Mucosa of rectum (tissue), 2 donors: Measurements from ENCODE around the gene SLC25A38.
A peak's percentile ranks its signal among the peaks of the same experiment; 100 is the strongest.

Experiments
- H3K27ac ChIP-seq, 2 donors: one replicate each; pipeline ENCODE4 v1.7.0; 2013; ENCODE audit warnings: inconsistent platforms in 2 of 2, low read depth in 2 of 2, low read length in 2 of 2
- H3K27me3 ChIP-seq, 2 donors: one replicate each; pipeline ENCODE4 v1.7.0; 2013; ENCODE audit warnings: low read length in 2 of 2; ENCODE audit not compliant: control insufficient read depth in 2 of 2, insufficient read depth in 2 of 2
- H3K36me3 ChIP-seq, 2 donors: one replicate each; pipeline ENCODE4 v1.7.0; 2013; ENCODE audit warnings: low read length in 2 of 2; ENCODE audit not compliant: control insufficient read depth in 2 of 2, insufficient read depth in 2 of 2
- H3K4me1 ChIP-seq, 2 donors: one replicate each; pipeline ENCODE4 v1.7.0; 2013; ENCODE audit warnings: low read length in 2 of 2, mild to moderate bottlenecking in 1 of 2; ENCODE audit not compliant: control insufficient read depth in 2 of 2, insufficient read depth in 2 of 2
- H3K4me3 ChIP-seq, 2 donors: one replicate each; pipeline ENCODE4 v1.7.0; 2013; ENCODE audit warnings: low read length in 2 of 2
- H3K9ac ChIP-seq, 2 donors: one replicate each; pipeline ENCODE4 v1.7.0; 2013; ENCODE audit warnings: low read length in 2 of 2, low read depth in 1 of 2, mild to moderate bottlenecking in 1 of 2
- H3K9me3 ChIP-seq, 2 donors: one replicate each; pipeline ENCODE4 v1.7.0; 2013; ENCODE audit warnings: low read length in 2 of 2; ENCODE audit not compliant: control insufficient read depth in 2 of 2
- donor health status: healthy.
- donor health status: Normal muscosa, but diverticular disease.

SLC25A38 gene

DNA sequence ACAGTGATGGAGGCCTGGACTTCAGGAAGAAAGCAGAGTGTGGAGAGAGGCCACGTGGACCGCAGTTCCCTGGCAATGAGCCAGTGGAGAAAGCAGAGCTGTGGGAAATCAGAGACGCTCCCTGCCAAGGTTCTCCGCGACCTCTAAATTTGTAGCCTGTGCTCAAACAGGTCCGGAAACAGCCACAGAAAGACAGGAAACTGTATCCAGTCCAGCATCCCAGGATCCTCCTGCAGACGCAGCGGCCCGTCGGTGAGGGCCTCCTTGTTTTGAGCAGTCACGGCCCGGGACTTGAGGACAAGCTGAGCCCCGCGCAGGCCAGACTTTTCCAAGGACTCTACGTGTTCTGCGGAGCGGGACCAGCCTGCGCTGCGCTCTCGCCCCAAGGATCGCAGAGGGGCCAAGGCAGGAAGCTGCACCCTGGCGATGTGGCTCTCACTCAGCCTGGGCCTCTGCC is 45.6 kb downstream of the SLC25A38 start:
- Histone ChIP-seq H3K36me3 (no peaks in the 10 kb centered on the region), H3K4me1 (peaks cover 3 to 4% of the 10 kb centered on the region in 2 donors), H3K27ac (no peak overlapping the region), H3K27me3 (no peaks in the 10 kb centered on the region), H3K9me3 (no peaks in the 10 kb centered on the region), H3K9ac (no peak overlapping the region), H3K4me3 (no peak overlapping the region)

DNA sequence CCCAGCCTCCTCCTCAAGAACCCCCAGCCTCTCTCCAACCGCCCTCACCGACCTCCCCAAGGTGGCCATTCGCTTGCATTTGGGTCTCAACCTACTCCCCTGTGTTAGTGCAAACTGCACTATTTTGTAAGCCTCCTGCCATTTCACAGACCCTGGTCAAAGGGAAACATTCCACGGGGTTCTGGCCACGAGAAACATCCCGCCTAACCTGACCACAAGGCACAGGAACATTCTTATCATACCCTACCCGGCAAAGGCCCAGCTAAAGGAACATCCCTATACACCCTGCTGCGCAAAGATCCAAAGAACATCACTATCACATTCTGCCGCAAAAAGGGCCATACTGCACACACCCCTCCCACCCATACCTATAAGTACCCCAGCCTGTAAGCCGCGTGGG is 46.3 kb downstream of the SLC25A38 start:
- Histone ChIP-seq H3K4me1 (peaks cover 3 to 4% of the 10 kb centered on the region in 2 donors), H3K9ac (no peak overlapping the region), H3K36me3 (no peaks in the 10 kb centered on the region), H3K9me3 (no peaks in the 10 kb centered on the region), H3K27ac (no peak overlapping the region), H3K4me3 (no peak overlapping the region), H3K27me3 (no peaks in the 10 kb centered on the region)

DNA sequence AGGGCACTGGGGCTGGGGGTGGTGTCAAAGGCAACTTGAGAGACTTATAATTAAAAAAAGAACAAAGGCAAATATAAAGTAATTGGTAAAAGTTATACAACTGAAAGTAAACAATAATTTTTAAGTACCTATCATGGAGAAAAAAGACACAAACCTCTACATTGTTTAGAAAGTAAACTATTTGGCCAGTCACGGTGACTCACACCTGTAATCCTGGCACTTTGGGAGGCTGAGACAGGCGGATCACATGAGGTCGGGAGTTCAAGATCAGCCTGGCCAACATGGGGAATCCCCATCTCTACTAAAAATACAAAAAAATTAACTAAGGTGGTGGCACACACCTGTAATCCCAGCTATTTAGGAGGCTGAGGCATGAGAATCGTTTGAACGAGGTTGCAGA is 49.2 kb downstream of the SLC25A38 start:
- Histone ChIP-seq H3K4me3 (no peak overlapping the region), H3K36me3 (no peaks in the 10 kb centered on the region), H3K9ac (no peak overlapping the region), H3K4me1 (peaks cover 3 to 4% of the 10 kb centered on the region in 2 donors), H3K27ac (no peak overlapping the region), H3K9me3 (no peaks in the 10 kb centered on the region), H3K27me3 (no peaks in the 10 kb centered on the region)

DNA sequence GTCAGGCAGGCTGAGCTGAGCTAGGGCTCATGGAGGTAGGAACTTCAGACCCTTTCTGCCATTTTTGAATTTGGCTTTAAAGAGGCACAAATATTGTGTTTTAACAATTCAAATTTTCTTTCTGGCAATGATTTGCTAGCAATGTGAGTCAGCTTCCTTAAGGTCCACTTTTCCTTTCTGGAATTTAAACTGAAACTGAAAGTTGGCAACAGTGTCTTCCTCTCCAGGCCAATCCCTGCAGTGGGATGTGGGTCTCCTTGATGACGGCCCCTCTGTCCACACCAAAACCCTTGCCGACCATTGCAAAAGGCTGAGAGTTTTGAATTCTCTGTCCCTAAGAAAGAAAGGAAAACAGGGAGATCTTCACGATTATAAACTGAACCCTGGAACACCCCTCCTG is 50.5 kb downstream of the SLC25A38 start:
- peaks cover 3 to 4% of the 10 kb centered on the region in 2 donors for H3K4me1 ChIP-seq
- no peaks in the 10 kb centered on the region for H3K27me3 ChIP-seq
- H3K36me3 ChIP-seq: no peaks in the 10 kb centered on the region
- peak overlapping the region in 1 of 2 donors; percentile 15 for H3K4me3 ChIP-seq
- no peaks in the 10 kb centered on the region for H3K9me3 ChIP-seq
- no peak overlapping the region for H3K9ac ChIP-seq
- no peak overlapping the region for H3K27ac ChIP-seq

DNA sequence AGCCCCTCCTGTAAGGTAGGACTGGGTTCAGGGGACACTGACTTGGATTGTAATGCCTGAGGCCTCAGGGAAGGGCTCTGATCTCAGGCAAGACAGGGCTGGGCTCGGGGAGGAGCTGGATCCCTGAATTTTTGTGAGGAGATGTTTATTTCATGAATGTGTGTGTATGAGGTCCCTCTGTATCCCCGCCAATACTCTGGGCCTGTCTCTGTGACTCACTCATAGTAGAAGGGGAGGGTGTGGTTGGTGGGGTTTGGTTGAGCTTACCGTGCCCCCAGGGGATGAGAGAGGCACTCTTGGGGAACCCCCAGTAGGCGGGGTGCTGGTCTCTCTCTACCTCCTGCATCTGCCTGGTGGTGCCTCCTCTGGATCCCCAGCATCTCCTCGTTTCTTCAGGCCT is 51.4 kb downstream of the SLC25A38 start:
- Histone ChIP-seq H3K27me3 (no peaks in the 10 kb centered on the region), H3K36me3 (no peaks in the 10 kb centered on the region), H3K9me3 (no peaks in the 10 kb centered on the region), H3K4me3 (no peak overlapping the region), H3K9ac (no peak overlapping the region), H3K27ac (no peak overlapping the region), H3K4me1 (peaks cover 3 to 4% of the 10 kb centered on the region in 2 donors)

DNA sequence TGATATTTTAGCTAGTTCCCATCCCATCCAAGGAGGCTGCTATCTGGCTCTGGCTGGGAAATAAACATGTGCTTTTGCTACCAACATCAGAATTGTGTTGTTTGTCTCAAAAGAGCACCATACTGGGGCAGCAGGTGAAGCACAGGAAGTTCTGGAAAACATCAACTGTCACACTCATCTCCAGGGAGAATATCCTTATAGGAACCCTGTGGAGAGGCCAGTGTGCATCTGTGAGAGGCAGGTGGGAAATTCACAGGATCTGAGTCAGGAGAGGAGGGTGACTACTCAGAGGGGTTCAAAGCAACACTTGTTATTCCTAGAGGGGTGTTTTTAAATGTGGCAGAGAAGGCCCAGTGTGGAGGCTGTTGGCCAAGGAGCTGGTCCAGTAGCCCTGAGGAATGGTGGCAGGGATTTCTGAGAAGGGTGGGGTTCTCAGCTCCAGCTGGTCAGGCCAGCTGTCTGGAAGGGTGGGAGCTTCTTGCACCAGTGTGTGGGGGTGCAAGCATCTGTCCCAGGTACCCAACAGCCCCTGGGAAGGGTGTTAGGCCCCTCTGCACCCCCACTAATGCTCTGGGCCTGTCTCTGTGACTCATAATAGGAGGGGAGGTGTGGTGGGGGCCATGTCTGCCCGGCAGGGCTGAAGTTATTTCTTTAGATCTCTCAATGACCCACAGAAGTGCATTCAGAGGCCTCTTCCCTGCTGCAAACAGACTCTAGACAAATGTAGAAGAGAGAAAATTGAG is 52.0 kb downstream of the SLC25A38 start:
- Histone ChIP-seq H3K4me3 (no peak overlapping the region), H3K27me3 (no peaks in the 10 kb centered on the region), H3K9me3 (no peaks in the 10 kb centered on the region), H3K36me3 (no peaks in the 10 kb centered on the region), H3K9ac (no peak overlapping the region), H3K27ac (no peak overlapping the region), H3K4me1 (peaks cover 3 to 4% of the 10 kb centered on the region in 2 donors)

DNA sequence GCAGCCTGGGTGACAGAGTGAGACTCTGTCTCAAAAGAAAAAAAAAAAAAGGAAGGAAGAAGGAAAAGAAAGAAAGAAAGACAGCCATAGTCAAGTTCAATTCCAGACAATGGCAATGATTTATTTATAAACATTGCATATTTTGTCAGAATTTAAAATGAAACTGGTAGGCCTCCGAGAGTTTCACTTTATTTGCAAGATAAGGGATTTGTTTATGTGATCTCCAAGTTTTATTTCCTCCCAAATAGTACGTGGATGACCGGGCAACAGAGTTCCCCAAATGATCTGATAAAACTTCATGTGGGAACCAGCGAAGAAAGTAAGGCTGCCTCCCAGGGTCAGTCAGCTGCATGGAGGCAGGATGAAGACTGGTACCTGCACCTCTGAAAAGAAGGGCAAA is 55.7 kb downstream of the SLC25A38 start:
- Histone ChIP-seq H3K27ac (no peak overlapping the region), H3K4me1 (no peaks in the 10 kb centered on the region), H3K4me3 (no peak overlapping the region), H3K36me3 (no peaks in the 10 kb centered on the region), H3K27me3 (no peaks in the 10 kb centered on the region), H3K9me3 (no peaks in the 10 kb centered on the region), H3K9ac (no peak overlapping the region)

DNA sequence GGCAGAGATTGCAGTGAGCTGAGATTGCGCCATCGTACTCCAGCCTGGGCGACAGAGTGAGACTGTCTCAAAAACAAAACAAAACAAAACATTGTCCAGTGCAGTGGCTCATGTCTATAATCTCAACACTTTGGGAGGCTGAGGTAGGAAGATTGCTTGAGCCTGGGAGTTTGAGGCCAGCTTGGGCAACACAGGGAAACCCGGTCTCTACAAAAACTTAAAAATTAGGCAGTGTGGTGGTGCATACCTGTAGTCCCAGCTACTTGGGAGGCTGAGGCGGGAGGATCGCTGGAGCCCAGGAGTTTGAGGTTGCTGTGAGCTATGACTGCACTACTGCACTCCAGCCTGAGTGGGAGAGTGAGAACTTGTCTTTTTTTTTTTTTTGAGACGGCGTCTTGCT is 57.1 kb downstream of the SLC25A38 start:
- Histone ChIP-seq H3K9ac (no peak overlapping the region), H3K27ac (no peak overlapping the region), H3K9me3 (no peaks in the 10 kb centered on the region), H3K36me3 (no peaks in the 10 kb centered on the region), H3K4me3 (no peak overlapping the region), H3K4me1 (no peaks in the 10 kb centered on the region), H3K27me3 (no peaks in the 10 kb centered on the region)

DNA sequence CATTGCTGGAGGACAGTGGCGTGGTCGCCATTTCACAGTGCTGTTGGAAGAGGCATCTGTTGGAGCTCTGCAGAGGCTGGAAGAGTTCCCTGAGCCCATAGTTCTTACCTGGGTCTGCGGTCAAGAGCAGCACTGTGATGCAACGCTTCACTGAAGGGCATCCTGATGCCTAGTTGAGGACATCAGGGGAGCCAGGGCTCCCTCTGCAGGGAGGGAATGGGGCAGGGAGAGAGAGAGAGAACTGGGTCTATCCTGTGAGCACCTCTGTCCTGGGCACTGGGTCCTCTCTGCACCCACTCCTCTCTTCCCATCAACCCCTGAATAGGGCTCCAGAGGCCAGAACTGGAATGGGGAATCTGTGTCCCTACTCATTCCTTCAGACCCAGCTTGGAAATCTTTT is 60.4 kb downstream of the SLC25A38 start:
- Histone ChIP-seq H3K9me3 (no peaks in the 10 kb centered on the region), H3K4me1 (peaks cover 0 to 6% of the 10 kb centered on the region in 2 donors), H3K9ac (no peak overlapping the region), H3K4me3 (no peak overlapping the region), H3K27ac (no peak overlapping the region), H3K27me3 (no peaks in the 10 kb centered on the region), H3K36me3 (no peaks in the 10 kb centered on the region)

DNA sequence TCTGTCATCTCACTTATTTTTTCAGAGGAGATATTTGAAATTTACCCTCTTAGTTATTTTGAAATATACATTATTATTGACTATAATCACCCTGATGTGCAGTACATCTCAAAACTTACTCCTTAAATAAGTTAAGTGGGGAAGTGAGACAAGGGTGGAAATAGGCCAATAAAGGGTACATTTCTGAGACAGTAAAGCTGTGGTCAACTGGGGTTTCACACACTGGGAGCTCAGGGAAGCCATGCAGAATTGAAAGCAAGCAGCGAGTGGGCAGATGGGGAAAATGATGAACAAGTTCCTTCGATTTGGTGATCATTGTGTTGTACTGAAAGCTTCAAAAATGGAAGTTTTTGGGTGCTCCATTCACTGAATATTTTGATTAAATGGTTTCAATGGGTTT is 62.8 kb downstream of the SLC25A38 start:
- Histone ChIP-seq H3K4me1 (peaks cover 0 to 7% of the 10 kb centered on the region in 2 donors), H3K27ac (no peak overlapping the region), H3K36me3 (no peaks in the 10 kb centered on the region), H3K9me3 (no peaks in the 10 kb centered on the region), H3K27me3 (no peaks in the 10 kb centered on the region), H3K4me3 (no peak overlapping the region), H3K9ac (no peak overlapping the region)
